Tibial nerve (tissue), 3 donors: ENCODE measurements around the gene PHLDA1.

Experiments used
- POLR2A ChIP-seq, 2 donors: fragments of 450-650 bp; IDR thresholded peaks; one replicate each; pipeline ENCODE4 v1.6.1; 2017; ENCODE audit warnings: antibody characterized with exemption in 2 of 2, mild to moderate bottlenecking in 2 of 2, moderate library complexity in 2 of 2
- TF ChIP-seq, protein P1 (sequence below), 5 experiments: fragments of 200-600 bp in 3 of 5; fragments of 450-650 bp in 2 of 5; sonication (generic) in 3 of 5; IDR thresholded peaks; one replicate each; pipeline ENCODE4 v1.5.1; 2016 to 2019; ENCODE audit warnings: antibody characterized with exemption in 5 of 5, mild to moderate bottlenecking in 3 of 5, moderate library complexity in 2 of 5

DNA sequence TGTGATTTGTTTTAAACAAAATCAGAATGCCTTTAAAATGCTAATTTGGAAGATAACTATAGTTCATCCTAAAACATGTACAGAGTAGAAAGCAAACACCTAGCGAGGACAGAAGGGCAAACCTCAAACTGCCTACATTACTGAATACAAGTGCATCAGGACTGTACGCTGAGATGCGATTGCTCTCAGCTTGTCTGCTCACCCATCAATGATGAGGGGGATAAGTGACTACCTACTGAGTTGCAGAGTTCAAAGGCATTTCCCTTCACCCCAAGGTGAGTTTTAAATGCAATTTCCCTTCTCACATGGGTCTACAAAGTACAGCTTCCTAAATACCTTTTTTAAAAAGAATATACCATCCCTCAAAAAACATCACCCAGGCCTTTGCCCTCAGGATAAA, 52.9 kb downstream of the PHLDA1 start:
- no peak for TF ChIP-seq POLR2A (IDR thresholded peaks at IDR 0.05)
- TF ChIP-seq, protein P1, sequence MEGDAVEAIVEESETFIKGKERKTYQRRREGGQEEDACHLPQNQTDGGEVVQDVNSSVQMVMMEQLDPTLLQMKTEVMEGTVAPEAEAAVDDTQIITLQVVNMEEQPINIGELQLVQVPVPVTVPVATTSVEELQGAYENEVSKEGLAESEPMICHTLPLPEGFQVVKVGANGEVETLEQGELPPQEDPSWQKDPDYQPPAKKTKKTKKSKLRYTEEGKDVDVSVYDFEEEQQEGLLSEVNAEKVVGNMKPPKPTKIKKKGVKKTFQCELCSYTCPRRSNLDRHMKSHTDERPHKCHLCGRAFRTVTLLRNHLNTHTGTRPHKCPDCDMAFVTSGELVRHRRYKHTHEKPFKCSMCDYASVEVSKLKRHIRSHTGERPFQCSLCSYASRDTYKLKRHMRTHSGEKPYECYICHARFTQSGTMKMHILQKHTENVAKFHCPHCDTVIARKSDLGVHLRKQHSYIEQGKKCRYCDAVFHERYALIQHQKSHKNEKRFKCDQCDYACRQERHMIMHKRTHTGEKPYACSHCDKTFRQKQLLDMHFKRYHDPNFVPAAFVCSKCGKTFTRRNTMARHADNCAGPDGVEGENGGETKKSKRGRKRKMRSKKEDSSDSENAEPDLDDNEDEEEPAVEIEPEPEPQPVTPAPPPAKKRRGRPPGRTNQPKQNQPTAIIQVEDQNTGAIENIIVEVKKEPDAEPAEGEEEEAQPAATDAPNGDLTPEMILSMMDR (IDR thresholded peaks at IDR 0.05), result no peak
